DOHH2 (cell line): ENCODE data around the gene DENND6A.

Experiments
- CTCF ChIP-seq: fragments of 200-600 bp; sonication (generic); IDR thresholded peaks from one replicate; pipeline ENCODE4 v1.5.1; 2014; ENCODE audit warnings: antibody characterized with exemption, mild to moderate bottlenecking, low read depth, low read length; ENCODE audit not compliant: poor library complexity, severe bottlenecking
- EZH2phosphoT487 ChIP-seq: fragments of 200-600 bp; sonication (generic); IDR thresholded peaks from 2 replicates; pipeline ENCODE4 v1.6.1; 2017; ENCODE audit warnings: borderline replicate concordance, mild to moderate bottlenecking, antibody characterized with exemption, low read length, moderate library complexity, mixed read lengths

- no peak for TF ChIP-seq CTCF
- TF ChIP-seq EZH2phosphoT487, result no peak
Observed at GRCh38 chr3:57682284-57682683, 10.6 kb downstream of the DENND6A start.
